Middle frontal gyrus (tissue), 1 donor: Measurements from ENCODE around the gene CDH13.

Source experiments
- DNase-seq: peaks from one replicate; pipeline ENCODE4 v3.0.0-alpha.2; 2015; ENCODE audit warnings: low spot score; ENCODE audit errors: extremely low spot score

The CDH13 gene

DNA sequence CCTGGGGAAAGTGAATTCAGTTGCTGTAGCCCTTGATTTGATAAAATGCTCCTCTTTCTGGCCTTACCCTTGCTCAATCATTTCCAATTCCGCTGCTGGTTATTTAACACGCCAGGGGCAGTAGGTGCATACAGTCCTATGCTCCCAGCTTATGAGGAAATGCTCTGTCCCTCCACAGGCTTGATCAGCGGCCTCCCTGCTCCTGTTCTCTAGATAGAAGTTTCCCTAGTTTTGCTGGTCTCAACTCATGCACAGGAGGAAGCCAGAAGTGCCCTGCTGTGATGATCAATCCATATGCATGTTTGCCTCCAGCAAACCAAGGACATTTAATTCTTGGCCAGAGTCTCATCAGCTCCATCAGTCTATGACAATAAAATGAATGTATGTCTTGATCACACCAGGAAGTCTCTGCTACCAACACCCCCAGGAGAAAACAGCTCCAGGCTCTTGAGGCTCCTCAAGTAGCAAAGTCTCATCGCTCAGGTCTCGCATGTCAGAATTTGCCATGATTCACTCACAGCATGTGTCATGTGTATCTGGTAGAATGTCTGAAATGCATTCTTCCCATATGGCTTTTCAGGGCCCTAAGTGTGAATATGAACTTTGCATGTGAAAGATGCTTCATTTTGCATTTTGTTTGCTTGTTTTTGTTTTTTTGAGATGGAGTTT, 208.9 kb downstream of the CDH13 start:
- DNase-seq, result no peak

DNA sequence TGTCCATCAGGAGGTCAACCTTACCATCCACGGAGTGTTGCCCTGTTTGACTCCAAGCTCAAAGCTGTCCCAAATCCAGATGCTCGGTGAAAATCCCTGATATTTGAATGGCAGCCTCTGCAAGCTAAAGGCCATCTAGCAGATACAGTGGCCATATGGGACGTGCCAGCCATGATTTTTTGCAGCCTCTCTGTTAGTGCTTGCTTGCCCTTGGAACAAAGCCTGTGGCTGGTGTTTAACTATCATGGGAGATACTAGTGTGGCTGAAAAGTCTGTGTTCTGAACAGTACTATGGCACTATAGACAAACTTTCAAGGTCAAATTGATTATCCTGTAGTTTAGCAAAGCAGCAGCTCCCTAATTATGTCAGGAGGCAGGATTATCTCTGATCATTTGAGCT, 214.3 kb downstream of the CDH13 start:
- DNase-seq, result no peak

DNA sequence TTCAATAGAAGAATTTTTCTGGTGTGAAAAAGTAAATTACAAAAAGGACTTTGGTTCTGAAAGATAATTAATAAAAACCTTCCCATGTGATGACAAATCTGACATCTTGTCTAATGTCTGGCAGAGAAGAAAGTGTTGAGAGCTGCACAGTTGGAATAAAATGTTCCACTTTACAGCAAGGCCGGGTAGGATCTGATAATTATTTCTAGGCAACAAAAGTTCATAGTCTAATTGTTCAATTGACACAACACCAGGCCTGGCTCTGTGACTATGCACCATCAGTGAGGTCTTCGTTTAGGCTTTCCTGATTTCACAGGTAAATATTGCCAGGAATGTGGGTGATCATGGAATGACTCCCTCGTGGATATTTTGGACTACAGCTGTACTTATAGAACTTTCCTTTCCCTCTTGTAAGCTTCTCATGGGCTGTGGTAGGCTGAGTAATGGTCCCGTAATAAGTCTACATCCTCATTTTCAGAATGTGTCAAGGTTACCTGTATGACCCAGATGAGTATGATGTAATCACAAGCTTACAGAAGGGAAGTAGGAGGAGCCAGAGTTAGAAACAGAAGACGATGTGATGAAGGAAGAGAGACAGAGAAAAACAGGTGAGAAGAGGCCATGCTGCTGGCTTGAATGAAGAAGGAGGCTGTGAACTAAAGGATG, 217.0 kb downstream of the CDH13 start:
- DNase-seq, result no peak

DNA sequence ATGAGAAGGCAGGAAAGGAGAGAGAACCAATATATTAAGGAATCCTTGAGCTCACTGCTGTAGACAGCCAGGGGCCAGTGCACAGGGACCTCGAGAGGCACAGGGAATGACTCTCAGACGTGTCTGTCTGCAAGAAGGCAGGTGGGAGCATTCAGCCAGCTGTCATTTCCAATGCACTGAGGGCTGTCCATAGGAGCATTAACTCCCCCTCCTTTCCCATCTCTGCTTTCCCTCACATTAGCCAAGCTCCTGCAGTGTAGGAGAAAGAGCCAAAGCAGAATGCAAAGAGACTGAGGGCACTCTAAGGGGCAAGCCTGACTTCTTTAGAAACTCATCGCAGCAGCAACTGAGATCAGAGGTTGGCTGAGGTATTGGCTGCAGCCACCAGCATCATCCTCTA, 218.3 kb downstream of the CDH13 start:
- no peak for DNase-seq

DNA sequence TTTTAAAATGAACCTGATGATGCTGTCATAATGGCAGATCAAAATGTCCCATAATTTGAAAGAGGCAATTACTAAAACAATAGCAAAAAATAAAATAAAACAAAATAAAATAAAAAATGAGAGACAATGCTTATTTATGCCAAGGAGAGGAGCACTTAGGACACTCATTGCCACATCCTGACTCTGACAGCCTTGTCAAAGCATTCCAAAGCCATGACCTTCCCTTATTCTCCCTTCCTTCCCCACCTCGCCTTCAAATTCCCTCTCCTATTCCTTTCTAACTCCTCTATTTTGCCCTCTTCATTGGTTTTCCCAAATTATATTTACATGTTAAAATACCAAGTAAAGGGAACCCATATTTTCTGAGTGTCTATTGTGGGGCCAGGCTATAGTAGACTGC, 220.0 kb downstream of the CDH13 start:
- no peak for DNase-seq

DNA sequence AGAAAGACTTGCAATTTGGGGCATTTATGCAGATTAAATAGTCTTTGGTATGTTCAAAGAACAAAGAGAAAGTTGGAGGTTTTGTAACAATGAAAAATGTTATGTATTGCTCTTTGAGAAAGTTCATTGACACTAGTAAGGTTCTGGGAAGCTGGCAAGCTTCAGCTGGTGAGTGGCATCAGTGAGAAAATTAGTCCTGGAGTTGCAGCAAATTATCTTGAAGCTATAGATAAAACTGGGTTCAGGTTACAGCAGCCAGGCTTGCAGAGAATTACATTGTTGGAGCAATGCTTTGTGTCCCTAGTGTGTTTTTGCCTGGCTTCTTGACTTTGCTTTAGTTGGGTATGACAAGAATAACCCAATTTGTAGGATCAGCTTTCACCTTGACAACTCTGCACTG, 221.2 kb downstream of the CDH13 start:
- DNase-seq, result no peak

DNA sequence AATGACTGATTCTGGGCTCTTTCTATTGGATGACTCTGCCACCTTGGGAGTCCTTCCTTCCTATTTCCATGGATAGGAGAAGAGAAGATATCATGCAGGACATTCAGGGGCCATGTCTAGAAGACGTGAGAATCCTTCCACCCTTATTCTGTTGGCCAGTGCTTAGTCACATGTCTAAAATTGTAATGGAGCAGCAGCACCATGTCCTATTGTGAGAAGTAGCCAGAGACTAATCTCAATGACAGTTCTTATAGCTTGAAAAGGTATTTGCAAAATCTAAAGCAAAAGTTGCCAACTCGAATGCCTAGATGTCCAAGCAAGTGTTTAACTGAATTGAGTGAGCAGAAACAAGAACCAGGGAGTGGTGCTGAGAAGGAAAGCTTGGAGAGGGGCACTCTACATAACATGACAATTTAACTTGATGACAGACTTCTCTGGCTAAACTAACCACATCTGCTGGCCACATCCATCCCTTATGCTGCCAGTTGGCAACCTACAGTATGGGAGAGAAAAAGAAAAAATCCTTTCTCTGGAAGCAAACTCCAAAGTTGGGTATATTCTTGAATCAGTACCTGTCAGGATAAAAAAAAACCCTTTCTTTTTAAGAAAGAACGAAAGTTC, 225.7 kb downstream of the CDH13 start:
- DNase-seq, result no peak

DNA sequence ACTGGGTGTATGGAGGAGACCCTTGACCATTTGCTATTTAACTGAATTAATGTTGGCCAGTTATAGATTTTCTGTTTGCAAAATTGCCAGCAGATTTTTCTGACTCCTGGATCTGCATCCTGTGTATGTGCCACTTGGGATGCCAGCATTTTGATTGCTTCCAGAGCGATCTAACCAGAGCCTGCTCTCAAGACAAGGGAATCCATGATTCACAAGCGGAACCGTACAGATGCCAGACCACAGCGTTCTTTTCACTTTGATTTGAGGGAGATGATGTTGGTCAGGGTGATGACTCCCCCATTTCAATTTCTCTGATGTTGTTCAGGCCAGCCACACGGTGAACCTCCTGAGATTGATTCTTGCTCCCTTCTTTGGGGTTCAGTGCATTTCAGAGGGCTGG, 228.7 kb downstream of the CDH13 start:
- DNase-seq, result no peak

DNA sequence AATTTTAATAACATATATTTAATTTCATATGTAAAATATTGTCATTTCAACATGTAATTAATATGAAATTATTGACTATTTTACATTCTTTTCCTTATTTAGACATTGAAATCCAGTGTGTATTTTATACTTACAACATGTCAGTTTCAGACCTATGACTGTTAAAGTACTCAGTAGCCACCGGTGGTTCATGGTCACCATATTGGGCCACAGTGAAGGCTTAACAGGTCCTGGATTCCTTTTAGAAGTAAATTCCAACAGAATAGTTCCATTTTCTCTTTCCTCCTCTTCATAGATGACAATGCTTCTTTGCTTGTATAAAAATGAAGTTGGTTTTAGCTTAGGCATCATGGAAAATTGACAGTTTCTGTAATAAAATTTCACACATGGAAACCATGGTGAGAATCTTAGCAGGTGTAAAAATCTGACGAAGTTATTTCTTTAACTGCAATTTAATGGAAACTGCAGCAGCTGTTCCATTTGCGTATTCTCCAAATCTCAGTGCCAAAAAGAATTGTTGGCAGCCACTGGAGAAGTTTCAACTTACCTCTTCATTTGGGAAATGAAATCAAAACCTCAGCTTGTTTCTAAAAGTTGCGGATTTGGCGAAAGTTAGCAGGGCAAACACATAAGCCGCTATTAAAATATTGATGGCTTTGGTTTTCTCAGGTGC, 231.1 kb downstream of the CDH13 start:
- DNase-seq, result peak; percentile 55

DNA sequence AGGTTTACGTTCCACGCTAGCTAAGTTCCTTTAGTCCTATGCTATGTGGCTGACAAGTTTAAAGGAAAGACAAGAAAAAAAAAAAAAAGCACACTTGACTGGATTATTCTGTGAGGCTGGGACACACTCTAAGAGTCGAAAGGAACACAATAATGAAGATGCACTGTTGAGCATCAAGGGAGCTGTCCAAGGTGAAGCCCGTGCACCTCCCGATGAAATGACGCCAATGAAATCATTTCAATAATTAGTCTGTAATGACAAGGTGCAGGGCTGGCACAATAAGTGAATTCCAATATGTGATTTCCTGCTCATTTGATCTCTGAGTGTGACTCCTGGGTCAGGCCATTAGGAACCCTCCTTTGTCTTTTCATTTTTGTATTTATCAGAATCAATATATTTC, 232.9 kb downstream of the CDH13 start:
- DNase-seq, result no peak

DNA sequence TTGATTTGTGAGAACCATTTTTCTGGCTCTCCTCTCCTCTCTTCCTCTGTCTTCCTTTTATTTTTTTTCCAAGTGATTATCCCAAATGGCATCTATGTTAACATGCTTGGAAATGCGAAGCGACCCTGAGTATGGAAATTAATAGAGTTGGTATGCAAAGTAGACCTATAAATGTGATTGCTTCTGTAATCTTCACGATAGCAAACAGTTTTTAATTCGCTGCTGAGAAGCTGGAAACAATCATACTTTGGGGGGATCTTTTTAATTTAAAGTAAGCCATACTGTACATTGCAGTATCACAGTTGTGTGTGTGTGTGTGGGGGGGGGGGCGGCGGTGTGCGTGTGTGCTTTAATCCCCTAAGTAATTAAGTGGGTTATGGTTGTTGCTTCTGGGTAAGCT, 233.3 kb downstream of the CDH13 start:
- no peak for DNase-seq

DNA sequence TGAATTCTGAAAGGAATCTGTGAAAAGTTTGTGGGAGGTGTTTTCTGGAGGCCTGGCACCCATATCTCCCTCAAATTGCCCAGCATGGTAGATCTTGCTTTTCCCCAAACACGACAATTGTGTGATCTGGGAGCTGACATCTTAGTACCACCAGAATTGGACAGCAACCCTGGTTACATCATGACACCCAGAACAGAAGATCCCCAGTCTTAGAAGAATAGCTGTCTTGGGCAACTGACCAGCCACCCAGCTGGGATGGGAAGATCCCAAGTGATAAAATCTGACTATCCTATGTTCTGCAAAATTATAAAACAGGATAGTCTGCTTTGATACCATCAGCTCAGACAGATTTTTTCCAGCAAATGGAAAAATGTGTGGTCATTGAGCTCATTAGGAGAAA, 235.3 kb downstream of the CDH13 start:
- no peak for DNase-seq

DNA sequence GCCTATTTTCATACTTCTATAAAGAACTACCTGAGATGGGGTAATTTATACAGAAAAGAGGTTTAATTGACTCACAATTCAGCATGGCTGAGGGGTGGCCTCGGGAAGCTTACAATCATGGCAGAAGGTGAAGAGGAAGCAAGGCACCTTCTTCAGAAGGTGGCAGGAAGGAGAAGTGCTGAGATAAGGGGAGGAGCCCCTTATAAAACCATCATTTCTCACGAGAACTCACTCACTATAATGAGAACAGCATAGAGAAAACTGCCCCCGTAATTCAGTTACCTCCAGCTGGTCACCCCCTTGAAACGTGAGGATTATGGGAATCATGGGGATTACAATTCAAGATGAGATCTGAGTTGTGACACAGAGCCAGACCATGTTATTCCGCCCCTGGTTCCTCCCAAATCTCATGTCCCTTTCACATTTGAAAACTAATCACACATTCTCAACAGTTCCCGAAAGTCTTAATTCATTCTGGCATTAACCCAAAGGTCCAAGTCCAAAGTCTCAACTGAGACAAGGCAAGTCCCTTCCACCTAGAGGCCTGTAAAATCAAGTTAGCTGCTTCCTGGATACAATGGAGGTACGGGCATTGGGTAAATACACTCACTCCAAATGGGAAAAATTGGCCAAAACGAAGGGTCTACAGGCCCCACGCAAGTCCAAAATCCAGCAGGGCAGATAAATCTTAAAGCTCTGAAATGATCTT, 237.7 kb downstream of the CDH13 start:
- DNase-seq, result no peak

DNA sequence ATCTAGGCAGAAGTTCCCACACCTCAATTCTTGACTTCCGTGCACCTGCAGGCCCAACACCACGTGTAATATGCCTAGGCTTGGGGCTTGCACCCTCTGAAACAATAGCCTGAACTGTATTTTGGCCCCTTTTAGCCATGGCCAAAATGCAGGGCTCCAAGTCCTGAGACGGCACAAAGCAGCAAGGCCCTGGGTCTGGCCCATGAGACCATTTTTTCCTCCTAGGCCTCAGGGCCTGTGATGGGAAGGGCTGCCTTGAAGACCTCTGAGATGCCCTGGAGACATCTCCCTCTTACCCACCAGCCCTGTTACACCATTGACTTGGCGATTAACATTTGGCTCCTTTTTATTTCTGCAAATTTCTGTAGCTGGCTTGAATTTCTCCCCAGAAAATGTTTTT, 238.6 kb downstream of the CDH13 start:
- no peak for DNase-seq

DNA sequence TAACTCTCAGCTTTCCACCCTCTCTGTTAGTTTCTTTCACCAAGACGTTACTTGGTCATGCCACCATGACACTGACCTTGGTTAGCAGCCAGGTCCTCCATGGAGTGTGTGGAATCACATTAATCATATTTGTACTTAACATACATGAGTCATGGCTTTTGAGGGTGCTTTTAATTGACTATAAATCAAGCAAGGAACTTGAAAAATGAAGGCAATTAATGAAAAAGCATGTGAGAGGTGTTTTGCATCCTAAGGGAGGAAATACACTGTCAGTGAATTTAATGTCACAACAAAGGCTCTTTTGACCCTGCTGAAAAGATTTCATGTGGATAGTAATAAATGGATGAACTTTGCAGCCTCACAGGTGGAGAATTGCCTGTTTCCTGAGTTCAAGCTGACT, 240.7 kb downstream of the CDH13 start:
- no peak for DNase-seq

DNA sequence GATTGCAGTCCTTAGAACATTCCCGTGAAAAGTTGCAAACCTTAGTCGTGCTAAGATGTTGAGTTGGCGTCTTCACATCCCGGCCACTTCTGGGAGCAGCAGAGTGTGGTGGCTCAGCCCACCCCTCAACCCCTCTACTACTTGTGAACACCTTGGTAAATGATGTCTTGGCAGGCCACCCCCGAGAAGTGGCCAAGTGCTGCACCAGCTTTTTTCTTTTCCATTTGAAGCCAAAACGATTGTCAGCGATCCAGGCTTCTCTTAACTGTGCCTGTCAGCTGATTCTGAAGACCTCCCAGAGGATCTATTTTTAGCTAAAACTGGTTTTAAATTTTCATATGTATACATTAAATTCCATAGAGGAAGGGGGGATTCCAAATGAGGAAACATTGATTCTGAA, 247.5 kb downstream of the CDH13 start:
- no peak for DNase-seq

DNA sequence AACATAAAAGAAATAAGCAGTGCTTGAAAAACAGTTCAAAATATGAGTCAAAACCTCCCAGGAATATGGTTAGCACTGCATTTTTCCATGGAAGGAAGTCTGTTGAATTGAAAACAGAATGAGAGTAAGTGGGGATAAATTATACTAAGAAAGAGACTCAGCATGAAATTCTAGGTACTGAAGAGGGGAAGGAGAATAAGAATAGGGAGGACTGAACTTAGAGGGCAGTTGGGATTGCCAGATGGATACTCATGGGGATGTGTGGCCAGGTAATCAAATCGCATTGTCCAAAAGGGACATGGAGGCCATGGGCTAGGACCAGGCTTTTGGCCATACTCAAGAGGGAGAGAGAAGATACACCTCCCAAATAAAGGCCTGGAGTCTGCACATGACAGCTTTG, 247.9 kb downstream of the CDH13 start:
- DNase-seq, result no peak

DNA sequence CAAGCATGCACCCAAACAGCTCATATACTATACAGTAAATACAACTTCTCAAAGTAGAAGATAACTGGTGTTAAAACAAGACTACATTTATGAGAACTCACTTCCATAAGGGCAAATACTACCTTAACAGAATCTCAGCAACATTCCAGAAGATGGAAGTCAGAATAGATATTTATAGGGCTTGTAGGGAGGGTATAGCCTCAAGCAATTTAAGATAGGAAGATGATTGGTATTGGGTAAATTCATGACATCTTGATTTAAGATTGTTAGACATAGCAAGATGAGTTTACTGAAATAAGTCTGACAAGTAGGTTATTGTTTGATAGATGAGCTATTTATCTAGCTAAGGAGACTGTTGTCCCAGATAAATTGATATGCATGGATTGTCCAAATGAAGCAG, 250.2 kb downstream of the CDH13 start:
- DNase-seq, result no peak

DNA sequence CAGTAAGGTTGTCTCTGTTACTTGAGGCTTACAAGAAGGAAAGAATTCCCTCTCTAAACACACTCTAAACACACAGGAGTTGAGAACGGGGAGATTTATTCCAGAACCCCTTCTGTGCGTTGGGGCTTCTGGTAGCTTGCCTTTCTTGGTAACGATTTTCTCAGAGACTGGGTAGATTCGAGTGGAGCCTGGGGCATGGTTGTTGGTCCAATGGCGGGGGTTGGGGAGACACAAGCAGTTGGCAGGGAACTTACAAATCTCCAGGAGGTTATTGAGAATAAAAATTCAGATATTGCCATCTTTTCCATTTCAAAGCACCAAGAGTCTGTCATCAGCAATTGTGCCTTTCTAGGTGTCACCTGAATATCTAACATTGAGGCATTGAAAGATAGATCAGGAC, 251.7 kb downstream of the CDH13 start:
- no peak for DNase-seq

DNA sequence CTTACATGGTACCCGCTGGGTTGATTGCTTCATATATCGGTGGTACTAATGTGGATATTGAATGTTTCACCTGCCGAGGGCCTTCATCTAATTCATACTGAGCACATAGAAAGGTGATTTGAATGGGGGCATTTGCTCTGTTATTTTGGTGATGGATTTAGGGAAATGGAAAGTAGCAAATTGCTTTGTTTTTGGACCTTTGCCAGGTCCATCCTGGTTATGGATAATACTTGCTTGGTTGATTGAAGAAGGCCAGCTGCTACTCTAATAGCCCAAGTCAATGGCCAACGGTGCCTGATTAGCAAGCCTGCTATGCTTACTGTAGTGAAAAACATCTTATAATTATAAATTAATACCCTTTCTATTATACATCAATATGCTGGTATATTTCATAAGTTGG, 253.6 kb downstream of the CDH13 start:
- no peak for DNase-seq

DNA sequence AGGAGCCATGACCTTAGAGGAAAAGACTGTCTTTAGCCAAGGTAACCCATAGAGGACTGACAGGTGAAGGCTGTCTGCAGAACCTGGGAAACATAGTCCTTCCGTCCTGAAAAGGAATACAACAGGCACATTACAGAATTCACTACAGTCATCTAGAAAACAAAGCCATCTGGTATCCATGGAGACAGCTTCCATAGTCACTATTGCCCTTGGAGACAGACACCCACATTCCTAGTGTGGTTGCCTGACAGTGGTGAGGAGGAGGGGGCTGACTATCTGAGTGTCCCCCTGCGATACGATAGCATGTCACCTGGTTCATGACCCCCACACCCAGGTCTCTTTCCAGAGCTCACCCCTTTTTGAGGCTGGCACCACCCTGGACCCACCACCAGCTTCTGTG, 254.7 kb downstream of the CDH13 start:
- DNase-seq, result no peak

DNA sequence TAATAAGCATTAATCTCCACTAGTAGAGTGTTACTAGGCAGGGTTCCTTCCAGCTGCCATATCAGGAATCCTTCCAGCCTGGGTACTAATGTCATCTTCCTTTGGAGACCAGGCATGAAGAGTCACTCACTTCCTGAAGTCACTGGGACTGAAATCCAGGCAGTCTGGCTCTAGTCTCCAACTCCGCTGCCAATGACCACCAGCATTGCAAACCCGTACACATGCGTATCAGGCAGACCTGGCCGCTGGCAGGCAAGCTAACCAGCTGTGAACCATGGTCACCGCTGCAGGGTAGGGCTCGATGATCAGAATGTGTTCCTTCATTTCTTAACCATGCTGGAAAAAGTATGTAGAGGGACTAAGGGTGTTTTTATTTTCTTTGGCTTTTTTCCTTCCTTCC, 255.5 kb downstream of the CDH13 start:
- DNase-seq, result no peak
